Caco-2 (cell line): ENCODE results near the gene BABAM2. TPM values are rescaled to one million over a fixed set of nuclear protein-coding genes. Genes with fewer than 3 reads are reported as not detected.

ENCODE experiments used
- BruUV-seq: library from RNA; stranded (reverse); fragments of 400-500 nt; replicated peaks from 2 replicates; lab custom pipeline; 2021; lab: Mats Ljungman, UMichigan
- CTCF ChIA-PET: fragments of 300-600 bp; sonication (Branson Sonifier 250); formaldehyde crosslinking; loops from one replicate; lab custom pipeline; 2022; ENCODE audit warnings: antibody characterized with exemption; lab: Charles Lee
- POLR2A ChIA-PET: fragments of 300-600 bp; sonication (Branson Sonifier 250); formaldehyde crosslinking; loops from one replicate; lab custom pipeline; 2022; ENCODE audit warnings: antibody characterized with exemption; lab: Charles Lee
- DNase-seq, 2 experiments: peaks; one replicate each; pipeline versions ENCODE4 v3.0.0 to v3.0.0-alpha.2; 2020 to 2022
- H3K27me3 ChIP-seq: replicated peaks from 2 replicates; pipeline ENCODE4 v1.6.0; 2011; ENCODE audit warnings: low read length; ENCODE audit not compliant: control insufficient read depth, insufficient read depth
- H3K36me3 ChIP-seq: 2 replicates; pipeline ENCODE4 v1.5.1; 2011; ENCODE audit warnings: low read length; ENCODE audit not compliant: control insufficient read depth, insufficient read depth
- H3K4me1 ChIP-seq: fragments of 250-450 bp; sonication (Bioruptor Pico); 2 replicates; pipeline ENCODE4 v1.5.1; 2020; ENCODE audit warnings: mild to moderate bottlenecking
- H3K4me3 ChIP-seq: 2 replicates; pipeline ENCODE4 v1.5.1; 2011; ENCODE audit warnings: low read depth, mild to moderate bottlenecking, control low read depth, low read length
- H3K9me3 ChIP-seq: fragments of 250-450 bp; sonication (Bioruptor Pico); 2 replicates; pipeline ENCODE4 v1.5.1; 2020; ENCODE audit warnings: mild to moderate bottlenecking, moderate library complexity
- H3K27ac Mint-ChIP-seq: one replicate; pipeline ENCODE4 v1.8.0; 2022; ENCODE audit warnings: mixed read lengths; ENCODE audit not compliant: unreplicated experiment
- H3K27me3 Mint-ChIP-seq: one replicate; pipeline ENCODE4 v1.8.0; 2022; ENCODE audit warnings: mixed read lengths; ENCODE audit not compliant: insufficient read depth, unreplicated experiment
- H3K36me3 Mint-ChIP-seq: one replicate; pipeline ENCODE4 v1.8.0; 2022; ENCODE audit warnings: mild to moderate bottlenecking, mixed read lengths; ENCODE audit not compliant: insufficient read depth, unreplicated experiment
- H3K4me1 Mint-ChIP-seq: one replicate; pipeline ENCODE4 v1.8.0; 2022; ENCODE audit warnings: low read depth, mixed read lengths; ENCODE audit not compliant: unreplicated experiment
- H3K4me3 Mint-ChIP-seq: one replicate; pipeline ENCODE4 v1.8.0; 2022; ENCODE audit warnings: mild to moderate bottlenecking, moderate library complexity, mixed read lengths; ENCODE audit not compliant: unreplicated experiment
- H3K9me3 Mint-ChIP-seq: one replicate; pipeline ENCODE4 v1.8.0; 2022; ENCODE audit warnings: mixed read lengths; ENCODE audit not compliant: unreplicated experiment
- intact Hi-C: fragments of 100-400 bp; cut with micrococcal nuclease; formaldehyde crosslinking; loops from one replicate; pipeline ENCODE4 v1.10.0; 2022; ENCODE audit not compliant: unreplicated experiment
- total RNA-seq: library from RNA; stranded (reverse); gene quantifications from 2 replicates; pipeline ENCODE4 v1.2.3, GENCODE V29; 2022
- TF ChIP-seq, protein P1 (sequence below), 2 experiments: fragments of 200-600 bp in 1 of 2; IDR thresholded peaks; 1 replicate in 1 of 2; 2 replicates in 1 of 2; pipeline versions ENCODE4 v1.5.1 to v1.8.0; 2011 to 2022; ENCODE audit warnings: antibody characterized with exemption in 1 of 2, control low read depth in 1 of 2, inconsistent platforms in 1 of 2, low read depth in 1 of 2, low read length in 1 of 2, mild to moderate bottlenecking in 1 of 2, moderate library complexity in 1 of 2; ENCODE audit not compliant: insufficient read depth in 1 of 2, severe bottlenecking in 1 of 2, unreplicated experiment in 1 of 2

BABAM2 gene
- total RNA-seq, 1 experiment from 2014 or later, result 57.3 TPM

DNA sequence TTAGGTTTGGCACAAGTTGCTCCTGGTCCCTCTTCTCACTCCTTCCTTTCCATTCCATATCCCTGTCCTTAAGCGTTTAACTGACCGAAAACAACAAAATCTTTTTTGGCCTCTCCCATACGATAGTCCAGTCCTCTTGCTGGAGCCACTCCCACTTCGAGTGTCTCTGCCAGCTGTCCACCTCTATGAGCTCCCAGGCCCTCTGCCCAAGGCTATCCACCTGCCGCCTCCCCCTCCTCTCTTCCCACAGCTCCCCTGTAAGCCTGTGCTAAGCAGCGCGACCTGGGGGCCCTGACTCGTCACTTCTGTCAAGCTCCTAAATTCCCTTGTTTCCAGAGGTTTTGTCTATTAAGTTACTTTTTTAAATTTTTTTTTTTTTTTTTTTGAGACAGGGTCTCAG, 455.1 kb downstream of the BABAM2 start:
- no peak for DNase-seq
- Mint-ChIP-seq H3K9me3 (no peaks in the 10 kb centered on the region), H3K4me1 (peaks cover 13% of the 10 kb centered on the region), H3K27me3 (no peaks in the 10 kb centered on the region), H3K36me3 (no peaks in the 10 kb centered on the region), H3K4me3 (no peak overlapping the region), H3K27ac (no peak overlapping the region)
- BruUV-seq, result no TSS peak
- Histone ChIP-seq H3K27me3 (no peaks in the 10 kb centered on the region), H3K4me1 (peaks cover 15% of the 10 kb centered on the region), H3K9me3 (no peaks in the 10 kb centered on the region), H3K4me3 (no peak overlapping the region), H3K36me3 (no peaks in the 10 kb centered on the region)
- ChIA-PET POLR2A (interaction anchor here (0.6 kb wide), 1 partner anchor 34 kb away, joined by 3 read pairs; no protein-coding TSS in a partner anchor), CTCF (no interaction called here)
- TF ChIP-seq, protein P1, sequence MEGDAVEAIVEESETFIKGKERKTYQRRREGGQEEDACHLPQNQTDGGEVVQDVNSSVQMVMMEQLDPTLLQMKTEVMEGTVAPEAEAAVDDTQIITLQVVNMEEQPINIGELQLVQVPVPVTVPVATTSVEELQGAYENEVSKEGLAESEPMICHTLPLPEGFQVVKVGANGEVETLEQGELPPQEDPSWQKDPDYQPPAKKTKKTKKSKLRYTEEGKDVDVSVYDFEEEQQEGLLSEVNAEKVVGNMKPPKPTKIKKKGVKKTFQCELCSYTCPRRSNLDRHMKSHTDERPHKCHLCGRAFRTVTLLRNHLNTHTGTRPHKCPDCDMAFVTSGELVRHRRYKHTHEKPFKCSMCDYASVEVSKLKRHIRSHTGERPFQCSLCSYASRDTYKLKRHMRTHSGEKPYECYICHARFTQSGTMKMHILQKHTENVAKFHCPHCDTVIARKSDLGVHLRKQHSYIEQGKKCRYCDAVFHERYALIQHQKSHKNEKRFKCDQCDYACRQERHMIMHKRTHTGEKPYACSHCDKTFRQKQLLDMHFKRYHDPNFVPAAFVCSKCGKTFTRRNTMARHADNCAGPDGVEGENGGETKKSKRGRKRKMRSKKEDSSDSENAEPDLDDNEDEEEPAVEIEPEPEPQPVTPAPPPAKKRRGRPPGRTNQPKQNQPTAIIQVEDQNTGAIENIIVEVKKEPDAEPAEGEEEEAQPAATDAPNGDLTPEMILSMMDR (IDR thresholded peaks at IDR 0.05; ENCODE audit: insufficient read depth in 1 of 2, low read depth in 1 of 2, low read length in 1 of 2, severe bottlenecking in 1 of 2, unreplicated experiment in 1 of 2), result no peak
- intact Hi-C loops, result no loop called here

DNA sequence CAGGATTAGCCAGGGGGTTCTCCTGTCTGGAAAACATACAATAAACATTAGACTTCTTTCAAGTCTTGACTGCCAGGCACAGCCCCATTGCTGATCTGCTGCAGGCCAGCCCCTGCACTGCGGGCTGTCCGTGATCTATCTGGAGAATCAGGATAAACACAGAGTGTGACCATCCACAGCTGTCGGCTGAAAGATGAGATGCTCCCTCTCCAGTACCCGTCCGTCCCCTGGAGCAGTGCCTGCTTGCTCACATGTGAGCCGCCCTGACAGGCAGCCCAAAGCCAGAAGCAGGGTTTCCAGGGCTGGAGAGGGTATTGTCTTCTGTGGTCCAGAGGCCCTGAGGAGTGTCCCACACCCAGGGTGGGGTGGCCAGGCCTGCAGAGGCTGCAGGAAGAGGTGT, 456.1 kb downstream of the BABAM2 start:
- ChIA-PET POLR2A (no interaction called here), CTCF (no interaction called here)
- Histone ChIP-seq H3K4me3 (no peak overlapping the region), H3K9me3 (no peaks in the 10 kb centered on the region), H3K36me3 (no peaks in the 10 kb centered on the region), H3K4me1 (peaks cover 15% of the 10 kb centered on the region), H3K27me3 (no peaks in the 10 kb centered on the region)
- no peaks in the 10 kb centered on the region for H3K27me3 Mint-ChIP-seq
- no peak for DNase-seq
- no peak overlapping the region for H3K27ac Mint-ChIP-seq
- intact Hi-C loops, result no loop called here
- TF ChIP-seq, protein P1 (IDR thresholded peaks at IDR 0.05; ENCODE audit: insufficient read depth in 1 of 2, low read depth in 1 of 2, low read length in 1 of 2, severe bottlenecking in 1 of 2, unreplicated experiment in 1 of 2), result no peak
- no peaks in the 10 kb centered on the region for H3K9me3 Mint-ChIP-seq
- no peak overlapping the region for H3K4me3 Mint-ChIP-seq
- peaks cover 13% of the 10 kb centered on the region for H3K4me1 Mint-ChIP-seq
- BruUV-seq, result no TSS peak
- H3K36me3 Mint-ChIP-seq, result no peaks in the 10 kb centered on the region

DNA sequence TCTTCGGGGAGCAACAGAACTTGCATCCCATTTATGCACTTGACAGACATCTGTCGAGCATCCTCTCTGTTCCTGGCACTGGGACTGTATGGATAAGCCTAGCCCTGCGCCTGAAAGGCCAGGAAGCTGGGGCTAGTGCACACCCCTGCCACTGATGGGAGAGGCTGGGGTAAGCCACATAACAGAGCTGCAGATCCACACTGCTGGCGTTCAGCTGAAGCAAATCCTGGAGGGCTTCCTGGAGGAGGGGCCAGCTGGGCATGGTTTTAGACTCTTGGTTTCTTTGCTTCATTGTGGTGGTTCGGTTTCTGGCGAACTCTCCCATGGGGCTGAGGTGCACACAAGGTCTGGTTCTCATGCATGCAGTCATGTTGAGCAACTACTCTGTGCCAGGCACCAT, 456.7 kb downstream of the BABAM2 start:
- Histone ChIP-seq H3K4me1 (peaks cover 12% of the 10 kb centered on the region), H3K9me3 (no peaks in the 10 kb centered on the region), H3K27me3 (no peaks in the 10 kb centered on the region), H3K4me3 (no peak overlapping the region), H3K36me3 (no peaks in the 10 kb centered on the region)
- CTCF ChIA-PET, result no interaction called here
- Mint-ChIP-seq H3K4me1 (peaks cover 8% of the 10 kb centered on the region), H3K27ac (no peak overlapping the region), H3K9me3 (no peaks in the 10 kb centered on the region), H3K36me3 (no peaks in the 10 kb centered on the region), H3K27me3 (no peaks in the 10 kb centered on the region), H3K4me3 (no peak overlapping the region)
- no peak for DNase-seq
- TF ChIP-seq, protein P1 (IDR thresholded peaks at IDR 0.05; ENCODE audit: insufficient read depth in 1 of 2, low read depth in 1 of 2, low read length in 1 of 2, severe bottlenecking in 1 of 2, unreplicated experiment in 1 of 2), result no peak
- intact Hi-C loops, result no loop called here
- BruUV-seq, result no TSS peak
- POLR2A ChIA-PET, result no interaction called here
